NCI-H446 treated with DMSO at 0.1 percent for 48 hours (cell line): ENCODE data around the gene BRME1.

Experiments
- DNase-seq: peaks from one replicate; lab custom pipeline; 2025; lab: John Stamatoyannopoulos, UW

BRME1 gene

DNA sequence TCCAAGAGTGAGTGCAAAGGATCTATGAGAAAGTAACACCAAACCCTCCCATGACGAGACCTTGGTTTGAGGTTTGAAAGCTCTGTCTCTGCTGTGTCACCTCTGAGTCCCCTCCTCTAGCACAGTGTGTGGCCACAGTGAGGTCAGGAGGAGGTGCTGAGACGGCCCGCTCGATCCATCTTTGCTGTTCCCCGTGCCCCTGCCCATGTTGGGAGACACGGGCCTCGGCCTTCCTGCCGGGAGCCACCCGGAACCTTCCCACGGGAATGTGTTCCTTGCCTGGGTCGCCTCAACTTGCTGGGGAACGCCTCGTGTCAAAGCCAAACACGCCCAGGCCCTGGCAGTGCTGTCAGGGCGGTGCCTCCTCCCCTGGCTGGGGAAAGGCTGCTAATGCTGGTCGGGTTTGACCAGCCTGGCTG lies 18.9 kb downstream of the BRME1 start:
- DNase-seq = no peak

DNA sequence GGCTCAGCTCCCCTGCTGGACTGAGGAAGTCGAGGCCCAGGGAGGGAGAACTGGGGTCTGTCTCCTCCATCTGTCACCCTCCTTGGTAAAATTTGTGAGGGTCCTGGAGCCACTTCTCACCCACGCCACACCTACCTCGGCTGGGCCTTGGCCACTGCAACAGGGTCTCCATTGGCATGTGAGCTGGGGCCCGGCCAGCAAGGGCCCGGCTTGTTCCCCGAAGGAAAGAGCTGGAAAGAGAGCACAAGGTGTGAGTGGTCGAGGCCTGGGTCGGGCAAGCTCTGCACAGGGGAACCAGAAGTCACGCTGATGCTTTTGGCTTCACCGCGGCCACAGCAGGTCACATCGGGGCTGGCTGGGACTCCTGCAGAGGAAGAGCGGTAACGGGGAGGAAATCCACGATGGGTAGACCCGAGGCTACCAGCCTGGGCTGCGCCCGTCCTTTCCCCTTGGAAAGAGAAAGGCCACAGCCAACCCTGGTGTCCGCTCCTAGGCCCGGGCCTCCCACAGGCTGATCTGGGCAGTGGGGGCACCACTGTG lies 20.0 kb downstream of the BRME1 start:
- no peak for DNase-seq

DNA sequence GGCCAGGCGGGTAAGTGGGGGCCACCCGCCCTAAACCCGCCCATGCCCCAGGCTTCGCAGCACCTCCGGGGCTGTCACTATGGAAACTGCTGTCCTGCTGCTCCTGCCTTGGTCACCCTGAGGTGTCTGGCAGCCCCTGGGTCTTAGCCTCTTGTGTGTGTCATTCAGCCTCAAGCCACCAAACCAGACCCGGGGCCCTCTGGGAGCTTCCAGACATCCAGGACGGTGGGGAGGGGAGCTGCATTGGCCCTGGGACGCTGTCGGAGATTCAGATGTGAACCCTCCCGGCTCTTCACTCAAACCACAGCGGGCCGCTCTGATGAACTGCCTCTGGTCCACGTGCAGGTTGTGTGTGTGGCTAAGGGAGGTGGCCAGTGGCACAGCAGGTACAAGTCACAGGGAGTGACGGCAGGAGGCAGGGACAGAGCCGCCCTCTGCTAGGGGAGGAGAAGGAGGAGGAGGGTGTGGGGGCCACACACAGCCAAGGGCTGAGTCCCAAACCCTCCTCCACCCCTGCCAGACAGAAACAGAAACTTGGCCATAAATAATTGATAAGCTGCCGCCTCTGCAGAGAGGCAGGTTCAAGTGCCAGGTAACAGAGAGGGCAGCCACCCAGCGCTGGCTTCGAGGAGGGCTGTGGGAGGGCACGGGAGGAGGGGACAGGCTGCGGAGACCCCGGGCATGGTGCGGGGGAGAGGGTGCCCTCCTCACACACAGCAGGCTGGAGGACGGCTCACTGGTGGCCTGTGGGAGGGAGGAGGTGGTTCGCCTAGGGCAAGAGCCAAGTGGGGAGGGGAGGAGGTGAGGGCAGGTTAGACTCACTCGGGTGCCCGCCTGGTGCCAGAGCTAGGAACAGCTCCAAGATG lies 21.0 kb downstream of the BRME1 start:
- no peak for DNase-seq

DNA sequence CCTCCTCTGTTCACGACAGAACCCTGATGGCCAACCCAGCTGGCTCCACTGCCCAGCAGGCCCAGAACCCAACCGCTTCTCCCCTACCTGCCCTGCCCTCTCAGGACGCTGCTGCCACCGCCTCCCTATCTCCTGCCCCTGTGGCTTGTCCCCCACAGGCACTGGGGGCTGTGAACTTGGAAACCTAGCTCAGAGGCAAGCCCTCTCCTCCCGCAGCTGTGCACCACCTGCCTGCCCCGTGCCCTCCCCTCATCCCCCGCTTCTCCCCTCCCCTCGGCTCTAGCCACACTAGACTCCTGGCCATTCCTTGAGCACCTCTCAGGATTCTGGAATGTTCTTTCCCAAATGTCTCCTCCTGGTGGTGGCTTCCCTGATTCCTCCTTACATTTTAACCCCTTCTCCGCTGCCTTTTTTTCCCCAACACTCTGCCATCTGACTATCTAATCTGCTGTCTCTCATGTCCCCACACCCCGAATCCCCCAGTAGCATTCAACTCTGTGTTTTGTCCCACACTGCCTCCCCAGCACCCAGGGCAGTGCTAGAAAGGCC lies 22.3 kb downstream of the BRME1 start:
- DNase-seq = no peak

DNA sequence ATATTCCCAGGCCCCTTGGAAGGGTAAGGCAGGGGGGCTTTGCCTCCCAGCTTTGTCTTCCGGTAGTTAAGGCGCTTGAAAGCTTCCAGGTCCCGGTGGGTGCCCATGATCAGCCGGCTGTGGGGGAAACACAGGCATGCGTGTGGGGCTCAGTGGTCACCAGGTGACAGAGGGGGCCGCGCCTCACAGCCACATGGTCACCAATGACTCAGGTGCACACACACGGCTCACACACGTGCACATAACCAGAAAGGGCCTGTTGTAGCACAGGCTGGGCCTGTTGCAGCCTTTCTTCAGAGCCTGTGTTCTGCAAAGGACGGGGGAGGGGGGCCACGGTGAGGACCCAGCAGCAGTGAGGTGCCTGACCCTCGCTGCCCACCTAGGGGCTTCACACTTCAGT lies 23.1 kb downstream of the BRME1 start:
- DNase-seq = no peak

DNA sequence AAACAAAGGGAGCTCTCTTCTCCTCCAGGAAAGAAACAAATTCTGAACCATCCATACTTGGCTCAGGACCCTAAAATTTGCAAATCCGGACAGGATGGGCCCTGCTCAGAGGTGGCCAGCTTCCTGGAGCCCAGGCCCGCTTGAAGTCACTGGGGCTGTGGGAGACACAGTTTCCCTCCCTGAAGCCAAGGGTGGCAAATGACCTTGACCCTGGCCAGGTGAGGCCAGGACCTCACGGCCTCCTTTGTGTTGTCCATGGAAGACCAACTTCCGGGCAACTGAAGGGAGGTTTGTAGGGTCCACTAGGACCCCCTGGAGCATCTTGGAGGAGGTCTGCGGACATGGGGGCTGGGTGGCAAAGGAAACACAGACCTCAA lies 23.5 kb downstream of the BRME1 start:
- DNase-seq = no peak

DNA sequence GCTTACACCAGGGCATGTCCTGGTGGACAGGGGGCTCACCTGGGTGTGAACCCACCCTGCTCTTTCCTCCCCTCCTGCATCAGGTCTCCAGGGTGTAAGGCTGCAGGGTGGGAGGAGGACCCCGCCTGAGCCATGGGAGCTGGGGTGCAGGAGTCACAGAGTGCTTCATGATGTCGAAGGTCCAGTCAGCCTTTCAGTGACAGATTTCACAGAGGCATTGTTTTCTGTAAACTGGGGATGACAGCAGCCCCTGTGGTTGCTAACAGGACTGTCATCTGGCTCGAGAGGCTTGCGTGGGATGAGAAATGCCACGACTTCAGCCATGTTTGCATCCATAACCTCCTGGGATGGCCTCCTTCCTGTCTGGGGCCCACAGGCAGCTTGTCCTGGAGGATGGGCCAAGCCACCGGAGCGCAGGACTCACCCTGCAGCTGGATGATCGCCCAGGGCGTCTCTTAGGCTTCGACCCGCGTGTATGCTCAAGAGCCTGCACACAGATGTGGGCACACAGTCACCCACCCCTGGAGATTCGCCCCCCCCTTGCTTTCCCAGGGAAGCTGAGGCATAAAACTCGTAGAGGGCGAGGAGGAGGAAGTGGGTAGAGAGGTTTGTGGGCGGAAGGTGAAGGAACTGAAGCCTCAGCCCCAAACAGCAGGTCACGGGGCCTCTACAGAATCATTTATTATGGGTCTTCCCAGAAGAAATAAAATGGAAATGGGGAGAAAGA lies 24.1 kb downstream of the BRME1 start:
- DNase-seq = no peak

DNA sequence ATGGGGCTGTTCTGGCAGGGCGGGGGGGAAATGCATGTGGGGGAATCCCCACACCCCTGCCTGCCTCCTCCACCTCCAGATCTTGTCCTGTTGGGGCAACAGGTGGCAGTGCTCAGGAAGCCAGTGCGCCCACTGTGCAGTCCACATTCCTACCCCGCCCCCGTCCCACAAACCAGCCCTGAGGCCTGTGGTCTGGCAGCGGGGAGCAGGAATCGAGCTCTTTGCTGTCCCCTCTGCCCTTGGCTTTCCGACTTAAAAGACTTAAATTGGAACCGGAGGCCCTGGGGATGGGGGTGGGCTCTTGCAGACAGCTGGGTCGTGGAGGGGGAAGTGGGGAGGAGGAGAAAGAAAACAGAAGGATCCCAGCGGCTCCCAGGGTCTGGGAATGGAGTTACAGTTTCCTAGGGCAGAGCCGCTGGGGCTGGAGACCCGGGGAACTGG lies 24.6 kb downstream of the BRME1 start:
- DNase-seq = no peak

DNA sequence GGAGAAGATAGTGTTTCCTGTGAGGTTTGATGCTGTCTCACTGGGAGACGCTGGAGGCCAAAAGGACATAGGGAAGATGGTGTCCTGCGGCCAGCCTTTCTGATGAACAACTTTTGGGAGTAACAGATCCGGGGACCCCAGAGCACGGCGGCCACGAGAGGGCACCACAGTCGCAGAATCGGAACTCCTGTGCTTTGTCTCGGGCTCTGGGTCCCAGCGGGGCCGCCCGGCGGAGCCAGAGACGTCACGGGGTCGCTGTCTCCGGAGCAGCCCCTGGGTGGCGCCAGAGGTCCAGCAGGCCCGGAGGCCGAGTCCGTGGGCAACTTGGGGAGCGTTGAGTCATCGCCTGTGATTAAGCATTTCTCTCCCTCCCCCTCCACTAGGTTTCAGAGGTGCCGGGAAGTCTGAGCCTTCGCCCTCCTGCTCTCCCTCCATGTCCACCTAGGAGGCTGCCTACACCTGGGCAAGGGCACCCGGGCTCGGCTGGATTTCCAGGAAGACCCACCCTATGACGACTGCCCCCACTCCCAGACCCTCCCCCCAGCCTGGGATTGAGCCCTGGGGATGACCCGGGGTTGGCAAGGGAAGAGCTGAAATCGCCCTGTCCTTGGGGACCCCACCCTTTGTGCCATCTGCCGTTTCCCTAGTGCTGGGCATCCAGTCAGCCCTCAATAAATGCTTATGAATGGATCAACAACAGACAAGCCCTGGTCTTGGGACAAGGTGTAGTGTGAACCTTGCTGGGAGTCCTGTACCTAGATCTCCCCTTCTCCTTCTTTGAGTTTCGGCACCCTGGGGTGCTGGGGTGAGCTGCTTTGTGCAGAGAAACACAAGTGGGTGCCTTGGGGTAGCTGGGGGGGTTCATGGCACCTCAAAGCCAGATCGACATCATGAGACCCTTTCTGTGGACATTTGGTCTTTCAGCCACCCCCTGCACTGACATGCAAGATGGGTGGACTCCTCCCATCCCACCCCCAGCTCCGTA lies 25.6 kb downstream of the BRME1 start:
- DNase-seq = peak; percentile 88

DNA sequence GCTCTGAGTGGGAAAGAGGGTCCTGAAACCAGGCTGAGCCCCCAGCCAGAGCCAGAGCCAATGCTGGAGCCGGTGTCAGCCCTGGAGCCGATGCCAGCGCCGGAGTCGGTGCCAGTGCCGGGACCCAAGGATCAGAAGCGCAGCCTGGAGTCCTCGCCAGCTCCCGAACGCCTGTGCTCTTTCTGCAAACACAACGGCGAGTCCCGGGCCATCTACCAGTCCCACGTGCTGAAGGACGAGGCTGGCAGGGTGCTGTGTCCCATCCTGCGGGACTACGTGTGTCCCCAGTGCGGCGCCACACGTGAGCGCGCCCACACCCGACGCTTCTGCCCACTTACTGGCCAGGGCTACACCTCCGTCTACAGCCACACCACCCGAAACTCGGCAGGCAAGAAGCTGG lies 28.6 kb downstream of the BRME1 start:
- DNase-seq = no peak

DNA sequence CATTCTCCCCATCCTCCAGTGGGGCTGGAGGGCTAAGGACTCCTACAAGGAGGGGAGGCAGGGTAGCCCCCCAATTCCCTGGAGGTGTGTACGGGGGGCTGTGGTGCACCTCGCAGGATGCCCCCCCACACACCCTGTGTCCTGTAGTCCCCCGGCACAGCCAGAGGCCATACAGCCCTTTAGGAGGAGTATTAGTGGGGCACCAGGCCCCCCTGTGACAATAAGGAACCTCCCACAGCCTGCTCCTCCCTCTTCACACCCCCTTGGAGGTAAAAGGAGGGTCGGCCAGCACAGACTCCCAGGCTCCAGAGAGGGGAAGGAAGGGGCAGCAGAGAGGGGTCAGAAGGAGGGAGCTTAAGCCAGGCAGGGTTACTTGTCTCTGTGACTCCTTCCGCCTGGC lies 29.1 kb downstream of the BRME1 start, which contains the start of gene NANOS3:
Gene NANOS3 (plus strand): TSS at position 301 of the 400 bp plus-strand sequence. CDS start 115 bp downstream, outside the sequence.
- no peak for DNase-seq

DNA sequence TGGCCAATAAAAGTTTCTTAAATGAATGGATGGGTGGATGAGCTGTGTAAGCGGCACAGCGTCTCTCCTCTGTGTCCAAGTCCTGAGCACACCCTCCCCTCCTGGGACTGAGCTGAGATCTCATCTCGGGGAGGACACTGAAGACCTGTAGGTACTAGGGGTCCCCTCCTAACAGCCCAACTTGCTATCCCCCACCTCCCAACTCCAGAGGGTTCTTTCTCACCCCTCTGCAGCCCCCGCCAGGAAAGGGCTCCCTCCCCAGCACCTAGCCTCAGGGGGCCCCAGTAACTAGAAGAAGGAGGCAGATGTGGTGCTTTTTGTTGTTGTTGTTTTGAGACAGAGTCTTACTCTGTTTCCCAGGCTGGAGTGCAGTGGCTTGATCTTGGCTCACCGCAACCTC lies 30.1 kb downstream of the BRME1 start:
- DNase-seq = no peak

DNA sequence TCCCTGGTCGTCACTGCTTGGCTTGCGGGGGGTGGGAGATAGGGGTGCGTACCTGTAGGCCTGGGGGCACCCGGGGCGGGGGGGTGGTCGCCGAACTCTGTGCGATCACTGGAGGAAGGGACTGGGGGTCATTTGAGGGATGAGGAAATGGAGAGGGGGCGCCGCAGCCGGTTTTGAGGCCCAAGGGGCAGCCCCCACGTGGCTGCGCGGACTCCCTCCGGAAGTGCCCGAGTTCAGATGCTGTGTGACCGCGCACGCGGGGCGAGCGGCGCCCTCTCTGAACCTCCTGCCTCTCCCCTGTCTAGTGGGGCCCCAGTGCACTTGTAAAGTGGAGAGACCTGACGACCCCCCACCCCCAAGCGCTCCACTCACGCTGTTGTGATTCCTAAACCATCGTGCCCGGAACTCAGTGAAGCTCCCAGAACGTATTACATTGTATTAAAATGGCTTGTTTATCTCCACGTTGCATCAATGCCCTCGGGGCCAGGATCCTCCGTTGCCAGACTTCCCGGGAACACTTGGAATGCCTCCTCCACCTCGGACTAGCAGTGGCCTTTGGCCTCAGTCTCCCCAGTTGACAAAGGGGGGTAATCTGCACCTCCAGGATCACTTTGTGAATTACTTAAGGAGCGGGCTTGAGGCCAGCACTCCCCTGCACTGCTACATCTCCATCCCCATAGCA lies 31.9 kb downstream of the BRME1 start:
- no peak for DNase-seq

DNA sequence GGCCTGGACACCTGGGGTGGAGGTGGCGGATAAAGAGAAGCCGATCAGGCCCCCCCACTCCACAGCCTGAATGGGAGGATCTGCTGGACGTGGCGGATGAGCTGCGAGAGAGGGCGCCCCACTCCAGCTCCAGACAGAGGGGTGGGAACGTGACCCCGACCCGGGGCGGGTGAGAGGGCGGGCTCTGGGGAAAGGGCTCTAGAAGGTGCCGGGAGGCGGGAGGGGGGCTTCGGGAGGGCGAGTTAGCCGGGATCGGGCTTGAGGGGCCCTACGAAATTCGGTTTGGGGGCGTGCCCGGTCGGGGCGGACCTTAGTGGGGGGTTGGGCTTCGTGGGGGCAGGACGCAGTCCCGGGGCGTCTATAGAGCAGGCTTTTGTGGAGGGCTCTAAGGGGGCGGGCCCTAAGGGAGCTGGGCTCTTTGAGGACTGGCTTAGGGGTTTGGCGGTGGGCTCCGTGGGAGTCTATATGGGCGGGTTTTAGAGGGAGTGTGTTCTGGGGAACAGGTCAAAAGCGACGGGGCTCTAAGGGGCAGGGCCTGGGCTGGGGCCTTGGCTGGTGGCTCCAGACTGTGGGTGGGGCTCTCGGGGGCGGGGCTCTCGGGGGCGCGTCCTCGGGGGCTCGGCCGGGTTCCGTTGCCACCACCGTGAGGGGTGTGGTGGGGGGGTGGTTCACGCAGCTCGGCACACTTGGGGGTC lies 33.1 kb downstream of the BRME1 start:
- no peak for DNase-seq

DNA sequence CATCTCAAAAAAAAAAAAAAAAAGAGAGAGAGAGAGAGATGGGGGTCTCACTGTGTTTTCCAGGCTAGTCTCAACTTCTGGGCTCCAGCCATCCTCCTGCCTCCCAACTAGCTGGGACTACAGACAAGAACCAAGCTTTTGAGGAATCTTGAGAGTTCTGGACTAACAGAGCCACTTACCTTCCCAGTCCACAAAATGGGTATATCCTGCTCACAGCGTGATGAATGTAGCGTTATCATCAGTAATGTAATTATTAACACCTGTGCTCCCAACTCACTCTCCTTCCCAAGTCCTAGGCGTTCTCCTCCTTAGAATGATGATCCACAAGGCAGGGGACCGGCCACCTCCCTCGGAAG lies 33.6 kb downstream of the BRME1 start:
- DNase-seq = no peak

DNA sequence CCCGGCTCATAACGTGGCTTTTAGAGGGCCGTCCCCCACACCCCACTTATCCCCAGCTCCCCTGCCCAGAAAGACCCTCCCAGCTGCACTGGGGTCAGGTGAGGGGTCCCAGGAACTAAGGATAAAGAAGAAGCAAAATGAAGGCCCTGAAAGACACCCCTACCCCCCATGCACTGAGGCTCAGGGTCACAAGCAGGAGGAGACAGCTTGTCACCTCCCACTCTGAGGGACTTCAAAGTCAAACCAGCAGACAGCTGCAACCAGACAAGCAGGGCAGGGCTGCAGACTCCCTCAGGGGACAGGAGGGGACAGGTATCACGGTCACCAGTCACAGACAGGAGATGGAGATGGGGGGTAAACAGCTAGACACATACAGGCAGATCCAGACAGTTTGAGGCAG lies 35.0 kb downstream of the BRME1 start:
- DNase-seq = no peak

DNA sequence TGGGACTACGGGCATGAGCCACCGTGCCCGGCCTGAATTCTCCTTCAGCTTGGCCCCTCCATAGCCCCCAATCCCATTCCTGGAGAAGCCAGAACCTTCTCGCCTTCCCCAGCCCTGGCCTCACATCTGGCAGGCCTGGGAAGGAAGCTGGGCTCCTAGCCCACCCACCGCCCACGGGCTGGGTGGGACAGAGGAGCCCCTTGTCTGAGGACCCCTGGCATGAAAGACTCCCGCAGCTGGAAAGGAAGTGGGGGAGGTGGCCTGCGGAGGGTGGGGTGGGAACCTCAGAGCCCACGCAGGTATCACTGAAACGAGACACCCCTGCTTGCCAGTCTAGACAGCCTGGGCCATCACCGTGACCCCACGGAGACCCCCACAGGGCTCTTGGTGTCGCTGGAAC lies 36.6 kb downstream of the BRME1 start:
- DNase-seq = no peak

DNA sequence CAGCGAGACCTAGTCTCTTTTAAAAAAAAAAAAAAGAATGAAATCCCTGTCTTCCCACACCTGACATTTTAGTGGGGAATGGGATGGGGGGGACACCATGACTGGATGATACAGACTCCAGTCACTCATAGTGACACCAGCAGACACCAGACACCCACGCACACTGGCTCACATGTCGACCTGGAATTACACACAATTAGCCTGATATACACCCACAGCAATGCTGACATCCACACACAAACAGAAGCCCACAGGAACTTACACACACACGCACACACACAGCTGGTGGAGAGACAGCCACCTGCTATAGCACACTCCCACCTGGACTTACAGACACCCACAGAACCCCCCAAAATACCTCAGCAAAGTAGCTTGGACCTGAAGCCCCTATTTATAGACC lies 37.3 kb downstream of the BRME1 start:
- no peak for DNase-seq

DNA sequence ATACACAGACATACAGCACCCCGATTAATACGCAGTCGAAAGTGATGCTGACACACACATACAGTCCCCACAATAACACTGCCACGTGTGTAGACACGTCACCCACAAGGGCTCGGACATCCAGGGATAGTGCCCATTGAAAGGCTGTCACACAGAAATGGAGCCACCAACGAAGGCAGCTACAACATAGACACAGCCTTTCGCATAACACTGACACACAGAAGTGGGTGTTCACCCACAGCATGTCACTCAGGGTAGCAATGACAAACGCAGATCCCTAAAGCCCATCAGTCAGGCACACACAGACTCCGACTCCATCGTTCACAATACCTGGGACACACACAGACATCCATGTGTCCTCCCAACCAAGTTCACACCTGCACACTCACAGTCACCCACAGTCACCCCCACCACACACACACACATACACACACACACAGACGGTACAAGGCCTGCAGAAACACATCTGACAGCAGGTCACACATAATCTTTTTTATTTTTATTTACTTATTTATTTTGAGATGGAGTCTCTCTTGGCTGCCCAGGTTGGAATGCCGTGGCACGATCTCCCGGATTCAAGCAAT lies 39.4 kb downstream of the BRME1 start:
- DNase-seq = no peak
